Myocyte (in vitro differentiated cells): ENCODE measurements around the gene HTR3E. TPM values are rescaled to one million over a fixed set of nuclear protein-coding genes. Genes with fewer than 3 reads are reported as not detected.

Experiments used
- DNase-seq: peaks from one replicate; pipeline ENCODE4 v3.0.0-alpha.2; 2012; ENCODE audit warnings: low read depth
- total RNA-seq: library from RNA; depleted of rRNA; stranded (reverse); fragments of >200 nt; gene quantifications from 2 replicates; pipeline ENCODE4 v1.2.3, GENCODE V29; 2014

HTR3E gene
- total RNA-seq, 1 donor from 2014 or later, result 7.1 TPM

GRCh38 chr3:184154885-184155643 is 58.2 kb downstream of the HTR3E start, which contains the start of gene DVL3:
TSS of gene DVL3 (plus strand) at chr3:184155377. CDS start at chr3:184155636, 259 bp downstream.
- peak; percentile 83 for DNase-seq

- DNase-seq, result peak; percentile 22
Observed at GRCh38 chr3:184155644-184156521, 59.0 kb downstream of the HTR3E start.

- DNase-seq, result peak; percentile 88
Observed at GRCh38 chr3:184156522-184156955, 59.7 kb downstream of the HTR3E start.

Other genes starting within 250 kb of the HTR3E start
- 37.9 and 40.4 TPM in 2 replicates for gene PARL, start 212.2 kb upstream of the HTR3E start, total RNA-seq
- 15.5 and 16.7 TPM in 2 replicates for gene ABCC5, start 79.2 kb upstream of the HTR3E start, total RNA-seq
- not detected in 2 replicates for gene HTR3D, start 65.3 kb upstream of the HTR3E start, total RNA-seq
- gene HTR3C, start 44.0 kb upstream of the HTR3E start, total RNA-seq, result not detected in 2 replicates
- 53.7 and 54.3 TPM in 2 replicates for gene EIF2B5, start 38.3 kb downstream of the HTR3E start, total RNA-seq
- gene DVL3, start 58.3 kb downstream of the HTR3E start, total RNA-seq, result 119 and 139 TPM in 2 replicates
- gene AP2M1, start 77.8 kb downstream of the HTR3E start, total RNA-seq, result 329 and 375 TPM in 2 replicates
- 50.1 and 52.8 TPM in 2 replicates for gene ABCF3, start 89.1 kb downstream of the HTR3E start, total RNA-seq
- not detected in 2 replicates for gene VWA5B2, start 132.5 kb downstream of the HTR3E start, total RNA-seq
- 55.0 and 77.6 TPM in 2 replicates for gene ALG3, start 151.9 kb downstream of the HTR3E start, total RNA-seq
- 2.8 and 3.6 TPM in 2 replicates for gene EEF1AKMT4, start 152.6 kb downstream of the HTR3E start, total RNA-seq
- not detected in 2 replicates for gene CAMK2N2, start 164.5 kb downstream of the HTR3E start, total RNA-seq
- not detected in 2 replicates for gene ECE2, start 179.0 kb downstream of the HTR3E start, total RNA-seq
- gene PSMD2, start 202.2 kb downstream of the HTR3E start, total RNA-seq, result 480 and 540 TPM in 2 replicates
- 358 and 371 TPM in 2 replicates for gene EIF4G1, start 217.5 kb downstream of the HTR3E start, total RNA-seq
- gene FAM131A, start 240.5 kb downstream of the HTR3E start, total RNA-seq, result 14.2 and 15.5 TPM in 2 replicates